ENCODE measurements around the gene MCHR1. TPM values are rescaled to one million over a fixed set of nuclear protein-coding genes. Genes with fewer than 3 reads are reported as not detected.

Gene MCHR1
- total RNA-seq, 1 donor from 2014 or later, result not detected

GRCh38 chr22:40638261-40638660 is 41.0 kb upstream of the MCHR1 start:
- Mint-ChIP-seq H3K27me3 (ENCODE audit: unreplicated experiment) (no peaks in the 10 kb centered on the region), H3K4me1 (ENCODE audit: unreplicated experiment) (peaks cover 28% of the 10 kb centered on the region), H3K4me3 (ENCODE audit: unreplicated experiment) (no peak overlapping the region), H3K36me3 (ENCODE audit: unreplicated experiment) (no peaks in the 10 kb centered on the region), H3K9me3 (ENCODE audit: unreplicated experiment) (no peaks in the 10 kb centered on the region), H3K27ac (ENCODE audit: unreplicated experiment) (no peak overlapping the region)
- TF ChIP-seq CTCF (IDR thresholded peaks at IDR 0.05), result no peak
- DNase-seq (ENCODE audit: extremely low spot score, unreplicated experiment), result no peak

- no peak overlapping the region for H3K4me3 Mint-ChIP-seq (ENCODE audit: unreplicated experiment)
- no peak for TF ChIP-seq CTCF (IDR thresholded peaks at IDR 0.05)
- no peaks in the 10 kb centered on the region for H3K27me3 Mint-ChIP-seq (ENCODE audit: unreplicated experiment)
- H3K4me1 Mint-ChIP-seq (ENCODE audit: unreplicated experiment), result peaks cover 9% of the 10 kb centered on the region
- no peak overlapping the region for H3K27ac Mint-ChIP-seq (ENCODE audit: unreplicated experiment)
- H3K9me3 Mint-ChIP-seq (ENCODE audit: unreplicated experiment), result no peaks in the 10 kb centered on the region
- no peaks in the 10 kb centered on the region for H3K36me3 Mint-ChIP-seq (ENCODE audit: unreplicated experiment)
- no peak for DNase-seq (ENCODE audit: extremely low spot score, unreplicated experiment)
These were observed 38.0 kb upstream of the MCHR1 start for GRCh38 chr22:40641269-40641668.

GRCh38 chr22:40642316-40642715 is 37.0 kb upstream of the MCHR1 start:
- DNase-seq (ENCODE audit: extremely low spot score, unreplicated experiment), result no peak
- Mint-ChIP-seq H3K27ac (ENCODE audit: unreplicated experiment) (no peak overlapping the region), H3K9me3 (ENCODE audit: unreplicated experiment) (no peaks in the 10 kb centered on the region), H3K36me3 (ENCODE audit: unreplicated experiment) (no peaks in the 10 kb centered on the region), H3K27me3 (ENCODE audit: unreplicated experiment) (no peaks in the 10 kb centered on the region), H3K4me3 (ENCODE audit: unreplicated experiment) (no peak overlapping the region), H3K4me1 (ENCODE audit: unreplicated experiment) (peaks cover 11% of the 10 kb centered on the region)
- TF ChIP-seq CTCF (IDR thresholded peaks at IDR 0.05), result no peak

- Mint-ChIP-seq H3K9me3 (ENCODE audit: unreplicated experiment) (no peaks in the 10 kb centered on the region), H3K27me3 (ENCODE audit: unreplicated experiment) (no peaks in the 10 kb centered on the region), H3K4me1 (ENCODE audit: unreplicated experiment) (peaks cover 7% of the 10 kb centered on the region), H3K36me3 (ENCODE audit: unreplicated experiment) (no peaks in the 10 kb centered on the region), H3K27ac (ENCODE audit: unreplicated experiment) (no peak overlapping the region), H3K4me3 (ENCODE audit: unreplicated experiment) (no peak overlapping the region)
- TF ChIP-seq CTCF (IDR thresholded peaks at IDR 0.05), result no peak
- DNase-seq (ENCODE audit: extremely low spot score, unreplicated experiment), result no peak
These were observed 33.6 kb upstream of the MCHR1 start for GRCh38 chr22:40645579-40646197.

- no peak overlapping the region for H3K27ac Mint-ChIP-seq (ENCODE audit: unreplicated experiment)
- H3K27me3 Mint-ChIP-seq (ENCODE audit: unreplicated experiment), result no peaks in the 10 kb centered on the region
- H3K9me3 Mint-ChIP-seq (ENCODE audit: unreplicated experiment), result no peaks in the 10 kb centered on the region
- H3K4me3 Mint-ChIP-seq (ENCODE audit: unreplicated experiment), result no peak overlapping the region
- no peak for TF ChIP-seq CTCF (IDR thresholded peaks at IDR 0.05)
- H3K4me1 Mint-ChIP-seq (ENCODE audit: unreplicated experiment), result peaks cover 27% of the 10 kb centered on the region
- no peaks in the 10 kb centered on the region for H3K36me3 Mint-ChIP-seq (ENCODE audit: unreplicated experiment)
- DNase-seq (ENCODE audit: extremely low spot score, unreplicated experiment), result no peak
These were observed 30.9 kb upstream of the MCHR1 start for GRCh38 chr22:40648386-40648785.

Data from osteocyte (in vitro differentiated cells).